Kidney (tissue), 14 donors: ENCODE data around the gene NKIRAS1. TPM values are rescaled to one million over a fixed set of nuclear protein-coding genes. Genes with fewer than 3 reads are reported as not detected.

Experiments used
- DNase-seq, 5 donors: peaks; one replicate each; pipeline ENCODE4 v3.0.0-alpha.2; 2013 to 2020
- FAIRE-seq: peaks from 2 replicates; lab custom pipeline; 2012; peaks lifted over from hg19 to GRCh38; lab: Jason Lieb, UNC
- H3K27ac ChIP-seq, 2 donors: one replicate each; pipeline ENCODE4 v1.7.0; 2013; ENCODE audit warnings: low read depth in 2 of 2, low read length in 2 of 2, inconsistent platforms in 1 of 2
- H3K27me3 ChIP-seq: one replicate; pipeline ENCODE4 v1.7.1; 2013; ENCODE audit warnings: low read length, inconsistent platforms; ENCODE audit not compliant: control insufficient read depth, insufficient read depth
- H3K36me3 ChIP-seq, 3 donors: one replicate each; pipeline versions ENCODE4 v1.7.0 to v1.7.1; 2013; ENCODE audit warnings: low read length in 3 of 3, control low read depth in 1 of 3, inconsistent platforms in 1 of 3; ENCODE audit not compliant: insufficient read depth in 3 of 3, control insufficient read depth in 2 of 3
- H3K4me1 ChIP-seq, 3 donors: one replicate each; pipeline versions ENCODE4 v1.7.0 to v1.7.1; 2013; ENCODE audit warnings: low read length in 3 of 3, inconsistent platforms in 1 of 3, low read depth in 1 of 3; ENCODE audit not compliant: control insufficient read depth in 2 of 3, insufficient read depth in 2 of 3
- H3K4me3 ChIP-seq, 3 donors: one replicate each; pipeline versions ENCODE4 v1.7.0 to v1.8.1; 2013; ENCODE audit warnings: low read length in 3 of 3, control low read depth in 1 of 3, inconsistent platforms in 1 of 3
- H3K9ac ChIP-seq, 3 donors: one replicate each; pipeline versions ENCODE4 v1.7.0 to v1.7.1; 2013; ENCODE audit warnings: low read length in 3 of 3, control low read depth in 1 of 3, inconsistent platforms in 1 of 3
- H3K9me3 ChIP-seq, 3 donors: one replicate each; pipeline versions ENCODE4 v1.7.0 to v1.7.1; 2013; ENCODE audit warnings: low read length in 3 of 3, control low read depth in 1 of 3, inconsistent platforms in 1 of 3; ENCODE audit not compliant: control insufficient read depth in 2 of 3, insufficient read depth in 1 of 3
- CTCF ChIP-seq: IDR thresholded peaks from 3 replicates; pipeline ENCODE4 v1.5.1; 2012; ENCODE audit warnings: mild to moderate bottlenecking, moderate library complexity, borderline replicate concordance; ENCODE audit not compliant: insufficient read depth; ENCODE audit errors: extremely low read depth
- intact Hi-C: fragments of 100-400 bp; cut with DNase I; formaldehyde crosslinking; loops from one replicate; pipeline ENCODE4 v1.11.1; 2022
- polyA plus RNA-seq: library from polyadenylated mRNA; stranded (reverse); fragments of 350-450 nt; fragmentation: Illumina TruSeq; extraction: RNeasy Lipid Tissue Mini Kit (QIAGEN cat#74804); gene quantifications from one replicate; pipeline ENCODE4 v1.2.3, GENCODE V29; 2014; ENCODE audit warnings: low read depth, low replicate concordance; ENCODE audit not compliant: insufficient read depth
- total RNA-seq: library from RNA; stranded (reverse); fragmentation: NEBNext Ultra II Directional; extraction: Animal tissue kit (Norgen Biotek cat#: 25700); gene quantifications from one replicate; pipeline ENCODE4 v1.2.1, GENCODE V29; 2021
- donor health status: control.
- donor health status: control.
- donor health status: control.
- donor health status: control.
- donor health status: control.
- donor health status: DM: yes; HTN: yes; CAD: no.
- donor health status: Normal renal cell carcinoma (clear cell type).

NKIRAS1 gene
- total and polyA plus RNA-seq, 2 donors from 2014 or later, result 7.1 to 17.2 TPM

GRCh38 chr3:23961913-23962312 is 45.1 kb upstream of the NKIRAS1 start:
- no peak for DNase-seq
- Histone ChIP-seq H3K4me1 (no peaks in the 10 kb centered on the region), H3K9ac (no peak overlapping the region), H3K4me3 (no peak overlapping the region), H3K27me3 (no peaks in the 10 kb centered on the region), H3K36me3 (peaks cover 5 to 40% (median 17%) of the 10 kb centered on the region in 3 donors), H3K9me3 (no peaks in the 10 kb centered on the region), H3K27ac (no peak overlapping the region)
- TF ChIP-seq CTCF, result no peak
- intact Hi-C loops, result no loop called here
- FAIRE-seq, result no peak

GRCh38 chr3:23961066-23961465 is 44.3 kb upstream of the NKIRAS1 start:
- H3K9ac ChIP-seq, result no peak overlapping the region
- DNase-seq, result no peak
- H3K27ac ChIP-seq, result no peak overlapping the region
- no peaks in the 10 kb centered on the region for H3K4me1 ChIP-seq
- H3K36me3 ChIP-seq, result peaks cover 5 to 47% (median 17%) of the 10 kb centered on the region in 3 donors
- H3K4me3 ChIP-seq, result no peak overlapping the region
- H3K9me3 ChIP-seq, result no peaks in the 10 kb centered on the region
- intact Hi-C loops, result no loop called here
- no peak for FAIRE-seq
- no peak for TF ChIP-seq CTCF
- H3K27me3 ChIP-seq, result no peaks in the 10 kb centered on the region

- no peak for TF ChIP-seq CTCF
- no peak for DNase-seq
- H3K27ac ChIP-seq, result no peak overlapping the region
- H3K9me3 ChIP-seq, result no peaks in the 10 kb centered on the region
- no peak overlapping the region for H3K4me3 ChIP-seq
- H3K4me1 ChIP-seq, result no peaks in the 10 kb centered on the region
- no peak for FAIRE-seq
- H3K9ac ChIP-seq, result no peak overlapping the region
- intact Hi-C loops, result no loop called here
- H3K36me3 ChIP-seq, result peaks cover 5 to 43% (median 14%) of the 10 kb centered on the region in 3 donors
- no peaks in the 10 kb centered on the region for H3K27me3 ChIP-seq
Observed at GRCh38 chr3:23960649-23961048, 43.9 kb upstream of the NKIRAS1 start.
